Stimulated activated CD4-positive, alpha-beta T cell treated with anti-CD3 and anti-CD28 coated beads, Interleukin-1b, Interleukin-23, amount 100 ng/mL, for 48 hours (primary cell): ENCODE results near the gene HS1BP3.

Experiments
- DNase-seq: peaks from one replicate; pipeline ENCODE4 v3.0.0-alpha.2; 2020

Gene HS1BP3

GRCh38 chr2:20674974-20675679 lies 24.2 kb upstream of the HS1BP3 start:
- no peak for DNase-seq

- DNase-seq, result no peak
These were observed 23.5 kb upstream of the HS1BP3 start for GRCh38 chr2:20674309-20674965.

GRCh38 chr2:20673686-20674308 lies 22.9 kb upstream of the HS1BP3 start:
- no peak for DNase-seq

GRCh38 chr2:20672201-20672951 lies 21.5 kb upstream of the HS1BP3 start:
- no peak for DNase-seq

GRCh38 chr2:20671736-20672080 lies 20.8 kb upstream of the HS1BP3 start:
- no peak for DNase-seq

GRCh38 chr2:20671036-20671735 lies 20.3 kb upstream of the HS1BP3 start:
- DNase-seq, result no peak

GRCh38 chr2:20670315-20671035 lies 19.6 kb upstream of the HS1BP3 start:
- DNase-seq, result no peak

GRCh38 chr2:20669562-20670314 lies 18.8 kb upstream of the HS1BP3 start:
- no peak for DNase-seq

- no peak for DNase-seq
These were observed 18.1 kb upstream of the HS1BP3 start for GRCh38 chr2:20668871-20669475.

GRCh38 chr2:20668451-20668850 lies 17.6 kb upstream of the HS1BP3 start:
- DNase-seq, result no peak

GRCh38 chr2:20667531-20668401 lies 16.9 kb upstream of the HS1BP3 start:
- DNase-seq, result no peak

GRCh38 chr2:20667151-20667530 lies 16.2 kb upstream of the HS1BP3 start:
- no peak for DNase-seq

- DNase-seq, result no peak
These were observed 15.6 kb upstream of the HS1BP3 start, which contains the start of gene GDF7 for GRCh38 chr2:20666304-20667150. Gene GDF7, plus strand, starts transcription at chr2:20667144. Its CDS starts 96 bp downstream, at chr2:20667240.

- DNase-seq, result no peak
These were observed 15.1 kb upstream of the HS1BP3 start for GRCh38 chr2:20666005-20666303.

GRCh38 chr2:20665243-20666004 lies 14.5 kb upstream of the HS1BP3 start:
- no peak for DNase-seq

GRCh38 chr2:20664431-20665242 lies 13.7 kb upstream of the HS1BP3 start:
- no peak for DNase-seq

- DNase-seq, result no peak
These were observed 13.1 kb upstream of the HS1BP3 start for GRCh38 chr2:20664071-20664390.
